Measurements from ENCODE around the gene PSTPIP2. TPM values are rescaled to one million over a fixed set of nuclear protein-coding genes. Genes with fewer than 3 reads are reported as not detected.
"Not testable (repeated sequence)": the region's sequence is repeated elsewhere in the genome, so short reads cannot be mapped to it uniquely, and the experiment has no call there.

The PSTPIP2 gene
- total and polyA plus RNA-seq, 5 experiments from 2014 or later, result 6.6 to 17.2 (median 10.9) TPM

DNA sequence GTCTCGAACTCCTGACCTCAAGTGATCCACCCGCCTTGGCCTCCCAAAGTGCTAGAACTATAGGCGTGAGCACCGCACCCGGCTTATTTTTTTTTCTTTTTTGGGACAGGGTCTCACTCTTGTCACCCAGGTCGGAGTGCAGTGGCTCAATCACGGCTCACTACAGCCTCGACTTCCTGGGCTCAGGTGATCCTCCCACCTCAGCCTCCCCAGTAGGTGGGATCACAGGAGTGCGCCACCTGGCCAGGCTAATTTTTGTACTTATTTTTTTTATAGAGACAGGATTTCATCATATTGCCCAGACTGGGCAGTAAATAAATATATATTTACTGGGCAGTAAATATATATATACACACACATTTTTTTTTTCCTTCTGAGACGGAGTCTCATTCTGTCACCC lies 23.5 kb upstream of the PSTPIP2 start:
- ATAC-seq, result no peak
- no peak for DNase-seq
- Mint-ChIP-seq H3K27me3 (no peaks in the 10 kb centered on the region), H3K36me3 (peaks cover 5 to 45% (median 17%) of the 10 kb centered on the region in 3 donors), H3K27ac (peak overlapping the region in 4 of 10 donors; percentile 19 to 69 (median 63)), H3K9me3 (no peaks in the 10 kb centered on the region), H3K4me1 (peaks cover 15 to 61% (median 38%) of the 10 kb centered on the region in 4 donors), H3K4me3 (peak overlapping the region; percentile 19 to 97 (median 56))
- POLR2A ChIA-PET, result interaction anchor here (0.6 to 0.8 kb wide), 3 partner anchors 8 to 149 kb away, joined by 3 to 4 read pairs (median 3); partner anchors contain the start of gene HAUS1

- H3K4me3 Mint-ChIP-seq, DNase-seq, ATAC-seq, H3K27me3 Mint-ChIP-seq, H3K9me3 Mint-ChIP-seq, POLR2A ChIA-PET: not testable (repeated sequence)
- Mint-ChIP-seq H3K4me1 (peaks cover 9 to 33% (median 17%) of the 10 kb centered on the region in 4 donors), H3K27ac (peak overlapping the region in 4 of 10 donors; percentile 1 to 74 (median 26)), H3K36me3 (peaks cover 21 to 98% (median 51%) of the 10 kb centered on the region in 3 donors)
Observed at GRCh38 chr18:46088501-46088900, 16.4 kb upstream of the PSTPIP2 start.

DNA sequence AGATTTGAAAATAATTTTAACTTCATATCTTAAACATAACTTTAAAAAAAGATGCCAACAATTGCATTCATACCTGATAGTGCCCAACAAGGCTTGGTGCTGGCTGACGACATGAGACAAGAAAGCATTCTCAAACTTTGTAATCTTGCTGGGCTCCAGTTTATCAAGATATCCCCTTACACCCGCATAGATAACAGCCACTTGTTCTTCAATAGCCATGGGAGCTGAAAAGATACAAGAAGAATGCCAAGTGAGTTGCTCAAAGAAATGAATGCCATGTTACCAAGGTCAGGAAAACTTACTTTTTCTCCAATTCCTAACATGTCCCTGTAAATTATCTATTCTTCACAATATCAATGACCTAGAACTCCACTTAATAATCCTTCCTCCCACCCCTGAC lies 12.4 kb upstream of the PSTPIP2 start:
- no peak for ATAC-seq
- H3K4me1 Mint-ChIP-seq, result peaks cover 0 to 7% (median 4%) of the 10 kb centered on the region in 4 donors
- H3K36me3 Mint-ChIP-seq, result peaks cover 8 to 96% (median 36%) of the 10 kb centered on the region in 3 donors
- H3K27me3 Mint-ChIP-seq, result no peaks in the 10 kb centered on the region
- H3K27ac Mint-ChIP-seq, result peak overlapping the region in 4 of 10 donors; percentile 4 to 33 (median 21)
- peaks cover 0 to 4% (median 0%) of the 10 kb centered on the region in 9 donors for H3K9me3 Mint-ChIP-seq
- no peak overlapping the region for H3K4me3 Mint-ChIP-seq
- DNase-seq, result no peak
- POLR2A ChIA-PET, result interaction anchor here (0.6 to 0.9 kb wide), 2 partner anchors 12 to 1131 kb away, joined by 3 to 4 read pairs; no protein-coding TSS in a partner anchor

- H3K27ac Mint-ChIP-seq, result peak overlapping the region in 6 of 10 donors; percentile 22 to 75 (median 39)
Observed at GRCh38 chr18:46080156-46080555, 8.1 kb upstream of the PSTPIP2 start.

DNA sequence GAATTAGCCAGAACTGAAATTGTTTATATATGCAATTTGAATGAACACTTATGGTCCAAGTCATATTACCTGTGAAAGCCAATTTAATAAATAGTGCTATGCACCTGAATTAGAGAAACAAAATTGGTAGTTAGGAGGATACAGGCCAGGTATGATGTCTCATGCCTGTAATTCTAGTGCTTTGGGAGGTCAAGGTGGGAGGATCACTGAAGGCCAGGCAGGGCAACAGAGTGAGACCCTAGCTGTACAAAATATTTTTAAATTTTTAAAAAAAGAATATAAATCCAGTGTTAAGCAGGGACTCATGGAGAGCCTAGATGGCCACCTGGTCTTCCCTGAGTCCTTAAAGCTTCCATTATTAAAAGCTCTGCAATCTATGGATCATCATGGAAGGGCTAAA lies 7.3 kb upstream of the PSTPIP2 start:
- POLR2A ChIA-PET, result interaction anchor here (0.6 kb wide), 1 partner anchor 18 kb away, joined by 3 read pairs; no protein-coding TSS in a partner anchor
- no peak overlapping the region for H3K4me3 Mint-ChIP-seq
- H3K27ac Mint-ChIP-seq, result peak overlapping the region in 1 of 10 donors; percentile 72
- no peaks in the 10 kb centered on the region for H3K4me1 Mint-ChIP-seq
- peaks cover 0 to 58% (median 14%) of the 10 kb centered on the region in 3 donors for H3K36me3 Mint-ChIP-seq
- H3K27me3 Mint-ChIP-seq, result no peaks in the 10 kb centered on the region
- no peaks in the 10 kb centered on the region for H3K9me3 Mint-ChIP-seq
- no peak for ATAC-seq
- no peak for DNase-seq

More at GRCh38 chr18:46080156-46080555, 8.1 kb upstream of the PSTPIP2 start:
- Mint-ChIP-seq H3K4me3 (no peak overlapping the region), H3K4me1 (no peaks in the 10 kb centered on the region), H3K36me3 (peaks cover 0 to 66% (median 18%) of the 10 kb centered on the region in 3 donors), H3K9me3 (no peaks in the 10 kb centered on the region), H3K27me3 (no peaks in the 10 kb centered on the region)
- ATAC-seq (no peak), DNase-seq (no peak)
- POLR2A ChIA-PET, result interaction anchor here (0.6 kb wide), 1 partner anchor 17 kb away, joined by 3 read pairs; no protein-coding TSS in a partner anchor

- peak overlapping the region in 2 of 10 donors; percentile 44 to 63 for H3K27ac Mint-ChIP-seq
- H3K4me3 Mint-ChIP-seq, result peak overlapping the region in 9 of 10 donors; percentile 27 to 91 (median 74)
- H3K9me3 Mint-ChIP-seq, result no peaks in the 10 kb centered on the region
- DNase-seq (peak in 9 of 10 donors; percentile 28 to 80 (median 55)), ATAC-seq (peak; percentile 51 to 62)
- H3K27me3 Mint-ChIP-seq, result no peaks in the 10 kb centered on the region
- POLR2A ChIA-PET, result interaction anchor here (1.3 to 1.6 kb wide), 2 partner anchors 12 to 111 kb away, joined by 3 to 5 read pairs; no protein-coding TSS in a partner anchor
- peaks cover 0 to 6% (median 0%) of the 10 kb centered on the region in 3 donors for H3K36me3 Mint-ChIP-seq
- H3K4me1 Mint-ChIP-seq, result peaks cover 10 to 47% (median 41%) of the 10 kb centered on the region in 4 donors
Observed at GRCh38 chr18:46073474-46074331, 1.6 kb upstream of the PSTPIP2 start.

DNA sequence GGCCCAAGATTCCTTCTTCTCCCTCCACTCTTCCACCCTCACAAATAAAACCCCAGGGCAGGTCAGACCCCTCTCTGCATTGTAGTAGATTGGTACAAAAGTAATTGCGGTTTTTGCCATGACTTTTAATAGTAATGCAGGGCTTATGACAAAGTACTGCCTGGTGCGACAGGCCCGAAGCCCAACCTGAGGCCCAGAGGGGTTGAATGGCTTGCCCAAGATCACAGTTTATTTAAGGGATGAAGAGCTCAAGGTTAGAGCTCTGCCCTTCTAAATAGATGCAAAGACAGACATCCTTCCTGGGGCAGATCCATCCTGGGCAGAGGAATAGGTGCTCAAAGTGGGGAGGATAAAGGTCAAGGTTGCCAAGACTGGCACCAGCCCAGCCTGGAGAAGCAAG lies 899 bp upstream of the PSTPIP2 start:
- Mint-ChIP-seq H3K27ac (peak overlapping the region in 6 of 10 donors; percentile 8 to 88 (median 47)), H3K27me3 (no peaks in the 10 kb centered on the region), H3K4me3 (peak overlapping the region; percentile 73 to 91 (median 84)), H3K9me3 (no peaks in the 10 kb centered on the region), H3K4me1 (peaks cover 10 to 48% (median 43%) of the 10 kb centered on the region in 4 donors), H3K36me3 (peaks cover 0 to 6% (median 0%) of the 10 kb centered on the region in 3 donors)
- POLR2A ChIA-PET, result interaction anchor here (0.6 to 1.6 kb wide), 5 partner anchors 12 to 445 kb away, joined by 3 to 5 read pairs (median 3); no protein-coding TSS in a partner anchor
- DNase-seq (no peak), ATAC-seq (no peak)

- H3K36me3 Mint-ChIP-seq, result peaks cover 0 to 4% (median 3%) of the 10 kb centered on the region in 3 donors
- H3K27ac Mint-ChIP-seq, result peak overlapping the region in 8 of 10 donors; percentile 25 to 88 (median 44)
- ATAC-seq (no peak), DNase-seq (no peak)
- POLR2A ChIA-PET, result interaction anchor here (0.6 to 1.6 kb wide), 6 partner anchors 26 to 445 kb away, joined by 3 to 5 read pairs (median 3); no protein-coding TSS in a partner anchor
- peak overlapping the region; percentile 73 to 91 (median 84) for H3K4me3 Mint-ChIP-seq
- peaks cover 10 to 48% (median 43%) of the 10 kb centered on the region in 4 donors for H3K4me1 Mint-ChIP-seq
- no peaks in the 10 kb centered on the region for H3K9me3 Mint-ChIP-seq
- no peaks in the 10 kb centered on the region for H3K27me3 Mint-ChIP-seq
Observed at GRCh38 chr18:46072376-46072867, 362 bp upstream of the PSTPIP2 start.

DNA sequence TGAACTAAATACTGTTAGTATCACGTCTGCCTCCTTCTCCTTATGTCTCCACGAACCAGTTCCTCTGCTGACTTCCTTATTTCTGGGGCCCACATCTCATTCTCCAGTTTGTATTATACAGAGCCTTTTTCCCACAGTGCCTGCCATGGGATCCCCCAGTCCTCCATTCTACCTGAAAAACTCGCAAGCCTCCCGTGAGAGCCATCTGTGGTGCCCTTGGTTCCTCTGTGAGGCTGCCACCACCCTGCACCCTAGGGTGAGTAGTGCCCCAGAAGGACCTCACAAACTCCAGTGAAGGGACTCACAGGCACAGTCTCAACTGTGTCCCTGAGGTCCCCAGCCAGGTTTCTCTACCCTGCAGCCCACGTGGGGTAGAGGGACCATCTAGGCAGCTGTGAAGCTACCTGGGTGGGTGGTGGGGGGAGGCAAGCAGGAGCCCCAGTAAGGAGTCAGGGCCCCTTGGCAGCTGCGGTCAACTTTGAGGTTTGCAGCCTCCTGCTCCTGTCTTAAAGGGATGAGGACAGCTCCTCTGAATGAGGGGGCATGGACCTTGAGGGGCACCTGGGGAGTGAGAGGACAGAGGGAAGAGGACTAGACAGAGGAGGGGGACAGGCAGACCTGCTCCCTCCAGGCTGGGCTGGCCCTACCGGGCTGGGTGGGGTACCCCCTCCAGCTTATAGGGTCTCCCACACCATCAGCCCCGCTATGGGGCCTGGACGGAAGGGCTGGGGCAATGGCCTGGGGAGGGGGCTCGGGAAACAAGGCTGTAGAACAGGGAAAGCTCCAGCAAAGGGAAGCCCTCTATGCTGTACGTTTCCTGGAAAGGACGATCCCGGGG lies 1.0 kb downstream of the PSTPIP2 start:
- no peaks in the 10 kb centered on the region for H3K9me3 Mint-ChIP-seq
- peaks cover 10 to 48% (median 46%) of the 10 kb centered on the region in 4 donors for H3K4me1 Mint-ChIP-seq
- ATAC-seq (peak; percentile 16 to 22), DNase-seq (peak in 4 of 10 donors; percentile 9 to 65 (median 12))
- peak overlapping the region; percentile 53 to 89 (median 80) for H3K4me3 Mint-ChIP-seq
- peak overlapping the region in 9 of 10 donors; percentile 16 to 80 (median 54) for H3K27ac Mint-ChIP-seq
- POLR2A ChIA-PET, result interaction anchor here (0.7 to 1.7 kb wide), 8 partner anchors 9 to 95 kb away, joined by 3 to 6 read pairs (median 3); no protein-coding TSS in a partner anchor
- H3K27me3 Mint-ChIP-seq, result no peaks in the 10 kb centered on the region
- H3K36me3 Mint-ChIP-seq, result peaks cover 0 to 4% (median 0%) of the 10 kb centered on the region in 3 donors

- peak overlapping the region in 8 of 10 donors; percentile 65 to 89 (median 80) for H3K4me3 Mint-ChIP-seq
- H3K36me3 Mint-ChIP-seq, result peaks cover 0 to 4% (median 0%) of the 10 kb centered on the region in 3 donors
- POLR2A ChIA-PET, result interaction anchor here (1.7 kb wide), 1 partner anchor 35 kb away, joined by 6 read pairs; no protein-coding TSS in a partner anchor
- no peak for DNase-seq
- no peaks in the 10 kb centered on the region for H3K9me3 Mint-ChIP-seq
- peaks cover 10 to 48% (median 46%) of the 10 kb centered on the region in 4 donors for H3K4me1 Mint-ChIP-seq
- no peak for ATAC-seq
- H3K27ac Mint-ChIP-seq, result peak overlapping the region in 4 of 10 donors; percentile 16 to 75 (median 63)
- no peaks in the 10 kb centered on the region for H3K27me3 Mint-ChIP-seq
Observed at GRCh38 chr18:46070232-46070631, 1.8 kb downstream of the PSTPIP2 start.

DNA sequence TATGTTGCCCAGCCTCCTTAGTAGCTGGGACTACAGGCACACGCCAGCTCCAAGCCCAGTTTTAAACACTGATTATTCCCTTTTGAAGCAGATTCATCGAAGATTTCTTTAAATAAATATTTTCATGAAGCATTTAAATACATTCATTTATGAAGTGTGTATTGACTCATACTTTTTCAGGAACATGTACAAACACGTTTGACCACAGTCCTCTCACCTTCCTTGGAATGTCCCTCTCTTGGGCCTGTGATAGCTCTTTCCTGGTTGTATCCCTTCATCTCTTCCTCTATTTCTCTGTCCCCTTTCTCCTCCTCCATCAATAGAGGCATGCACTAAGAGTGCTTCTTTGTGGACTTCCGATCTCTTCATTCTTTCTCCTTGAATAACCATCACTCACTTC lies 2.5 kb downstream of the PSTPIP2 start:
- peak overlapping the region in 4 of 10 donors; percentile 4 to 82 (median 25) for H3K4me3 Mint-ChIP-seq

More for the DNA sequence above, 2.5 kb downstream of the PSTPIP2 start:
- DNase-seq (no peak), ATAC-seq (no peak)
- Mint-ChIP-seq H3K36me3 (peaks cover 0 to 4% (median 0%) of the 10 kb centered on the region in 3 donors), H3K4me1 (peaks cover 10 to 49% (median 46%) of the 10 kb centered on the region in 4 donors), H3K9me3 (no peaks in the 10 kb centered on the region), H3K27ac (peak overlapping the region in 6 of 10 donors; percentile 1 to 42 (median 18)), H3K27me3 (no peaks in the 10 kb centered on the region)
- POLR2A ChIA-PET, result interaction anchor here (0.6 kb wide), 1 partner anchor 17 kb away, joined by 3 read pairs; no protein-coding TSS in a partner anchor

Measured in naive thymus-derived CD8-positive, alpha-beta T cell (primary cell).